PFSK-1 (cell line): ENCODE measurements around the gene RBPMS2.

Experiments
- FOXP2 ChIP-seq: optimal IDR thresholded peaks from 2 replicates; pipeline ENCODE3; 2011; ENCODE audit warnings: borderline replicate concordance, control low read depth, inconsistent platforms; ENCODE audit not compliant: insufficient read depth; ENCODE audit errors: extremely low read length, extremely low read depth
- POLR2AphosphoS5 ChIP-seq: IDR thresholded peaks from 2 replicates; pipeline ENCODE4 v1.6.1; 2012; ENCODE audit warnings: low read depth, mild to moderate bottlenecking, control low read depth, low read length, moderate library complexity
- REST ChIP-seq, 2 experiments: IDR thresholded peaks; 2 replicates each; pipeline versions ENCODE4 v1.6.1 to v1.8.0; 2011 to 2012; ENCODE audit warnings: low read depth in 2 of 2, low read length in 2 of 2, control low read depth in 1 of 2, inconsistent platforms in 1 of 2, mild to moderate bottlenecking in 1 of 2, moderate library complexity in 1 of 2; ENCODE audit not compliant: insufficient read depth in 1 of 2
- SIN3A ChIP-seq: IDR thresholded peaks from 2 replicates; pipeline ENCODE4 v1.6.1; 2012; ENCODE audit warnings: mild to moderate bottlenecking, low read length, moderate library complexity, borderline replicate concordance; ENCODE audit not compliant: insufficient read depth
- TAF1 ChIP-seq: IDR thresholded peaks from 2 replicates; pipeline ENCODE4 v1.6.1; 2012; ENCODE audit warnings: low read length, control low read depth, borderline replicate concordance; ENCODE audit not compliant: insufficient read depth

RBPMS2 gene

DNA sequence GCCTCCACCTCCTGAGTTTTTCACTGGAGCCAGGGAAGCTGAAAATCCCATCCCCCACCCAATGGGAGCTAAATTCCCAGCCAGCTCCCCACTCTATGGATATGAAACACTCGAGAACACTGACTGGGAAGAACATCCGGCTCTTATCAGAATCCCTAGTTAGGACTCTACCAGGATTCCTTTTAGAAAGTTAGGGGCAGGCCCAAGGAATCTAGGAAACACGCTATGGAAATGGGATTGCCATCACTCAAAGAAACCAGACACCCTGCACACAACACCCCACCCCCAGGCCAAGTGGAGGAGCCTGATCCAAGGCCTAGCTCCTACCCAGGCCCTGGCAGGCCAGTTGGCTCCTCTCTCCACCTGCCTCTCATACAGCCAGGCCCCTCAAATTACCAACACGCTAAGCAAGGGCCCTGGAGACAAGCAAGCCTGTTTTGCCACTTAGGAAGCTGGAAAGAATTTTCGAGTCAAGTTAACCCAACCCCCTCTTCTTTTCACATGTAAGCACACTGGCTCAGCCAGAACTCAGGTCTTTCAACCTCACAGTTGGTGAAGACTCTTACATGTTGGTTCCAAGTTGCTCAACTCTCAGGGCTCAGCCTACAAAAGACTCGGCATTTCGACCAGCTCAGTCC lies 75.5 kb downstream of the RBPMS2 start:
- TF ChIP-seq TAF1 (no peak), POLR2AphosphoS5 (no peak), FOXP2 (no peak), REST (IDR thresholded peaks at IDR 0.05; ENCODE audit: insufficient read depth in 1 of 2, low read depth in 2 of 2, low read length in 2 of 2) (no peak)

GRCh38 chr15:64698823-64699222 lies 76.6 kb downstream of the RBPMS2 start:
- TF ChIP-seq FOXP2 (no peak), POLR2AphosphoS5 (no peak), TAF1 (no peak), REST (IDR thresholded peaks at IDR 0.05; ENCODE audit: insufficient read depth in 1 of 2, low read depth in 2 of 2, low read length in 2 of 2) (no peak), SIN3A (no peak)

GRCh38 chr15:64697911-64698369 lies 77.4 kb downstream of the RBPMS2 start:
- no peak for TF ChIP-seq SIN3A
- no peak for TF ChIP-seq REST (IDR thresholded peaks at IDR 0.05; ENCODE audit: insufficient read depth in 1 of 2, low read depth in 2 of 2, low read length in 2 of 2)
- TF ChIP-seq TAF1, result no peak
- no peak for TF ChIP-seq POLR2AphosphoS5
- TF ChIP-seq FOXP2, result no peak

GRCh38 chr15:64696481-64696880 lies 78.9 kb downstream of the RBPMS2 start:
- TF ChIP-seq FOXP2 (no peak), REST (IDR thresholded peaks at IDR 0.05; ENCODE audit: insufficient read depth in 1 of 2, low read depth in 2 of 2, low read length in 2 of 2) (no peak), SIN3A (no peak), TAF1 (no peak), POLR2AphosphoS5 (no peak)
